Measurements from ENCODE around the gene NMRAL1.

DNA sequence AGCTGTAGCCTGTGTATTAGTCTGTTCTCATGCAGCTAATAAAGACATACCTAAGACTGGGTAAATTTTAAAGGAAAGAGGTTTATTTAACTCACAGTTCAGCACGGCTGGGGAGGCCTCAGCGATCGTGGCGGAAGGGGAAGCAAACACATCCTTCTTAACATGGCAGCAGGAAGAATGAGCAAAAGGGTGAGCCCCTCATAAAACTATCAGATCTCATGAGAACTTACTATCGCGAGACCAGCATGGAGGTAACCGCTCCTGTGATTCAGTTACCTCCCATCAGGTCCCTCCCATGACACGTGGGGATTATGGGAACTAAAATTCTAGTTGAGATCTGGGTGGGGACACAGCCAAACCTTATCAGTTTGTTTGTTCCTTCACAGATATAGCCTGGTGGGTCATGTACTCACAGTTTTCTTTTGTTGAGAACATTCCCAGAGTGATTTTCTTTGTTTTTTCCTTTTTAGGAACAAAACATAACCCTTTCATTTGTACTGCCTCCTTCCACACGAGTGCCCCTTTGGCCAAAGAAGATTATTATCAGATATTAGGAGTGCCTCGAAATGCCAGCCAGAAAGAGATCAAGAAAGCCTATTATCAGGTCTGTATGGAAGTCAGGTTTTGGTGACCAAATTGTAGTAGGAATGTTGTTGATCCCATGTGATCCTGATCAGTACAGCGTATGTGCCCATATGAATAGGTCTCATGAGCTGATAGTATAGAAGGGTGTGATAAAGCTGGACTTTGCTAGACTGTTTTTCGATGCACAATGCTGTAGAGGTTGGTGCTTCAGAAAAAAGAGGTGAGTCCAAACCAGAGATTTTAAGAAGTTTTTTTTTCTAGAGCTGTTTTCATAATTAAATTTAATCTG, 40.3 kb downstream of the NMRAL1 start:
- no peak for TF ChIP-seq ETV6 (conservative IDR thresholded peaks at IDR 0.05 in 1 of 2, IDR thresholded peaks at IDR 0.05 in 1 of 2; ENCODE audit: borderline replicate concordance in 1 of 2, low read depth in 1 of 2)
- TF ChIP-seq, protein P1, sequence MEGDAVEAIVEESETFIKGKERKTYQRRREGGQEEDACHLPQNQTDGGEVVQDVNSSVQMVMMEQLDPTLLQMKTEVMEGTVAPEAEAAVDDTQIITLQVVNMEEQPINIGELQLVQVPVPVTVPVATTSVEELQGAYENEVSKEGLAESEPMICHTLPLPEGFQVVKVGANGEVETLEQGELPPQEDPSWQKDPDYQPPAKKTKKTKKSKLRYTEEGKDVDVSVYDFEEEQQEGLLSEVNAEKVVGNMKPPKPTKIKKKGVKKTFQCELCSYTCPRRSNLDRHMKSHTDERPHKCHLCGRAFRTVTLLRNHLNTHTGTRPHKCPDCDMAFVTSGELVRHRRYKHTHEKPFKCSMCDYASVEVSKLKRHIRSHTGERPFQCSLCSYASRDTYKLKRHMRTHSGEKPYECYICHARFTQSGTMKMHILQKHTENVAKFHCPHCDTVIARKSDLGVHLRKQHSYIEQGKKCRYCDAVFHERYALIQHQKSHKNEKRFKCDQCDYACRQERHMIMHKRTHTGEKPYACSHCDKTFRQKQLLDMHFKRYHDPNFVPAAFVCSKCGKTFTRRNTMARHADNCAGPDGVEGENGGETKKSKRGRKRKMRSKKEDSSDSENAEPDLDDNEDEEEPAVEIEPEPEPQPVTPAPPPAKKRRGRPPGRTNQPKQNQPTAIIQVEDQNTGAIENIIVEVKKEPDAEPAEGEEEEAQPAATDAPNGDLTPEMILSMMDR (IDR thresholded peaks at IDR 0.05 in 2 of 3, conservative IDR thresholded peaks at IDR 0.05 in 1 of 3; ENCODE audit: control insufficient read depth in 2 of 3, extremely low read depth in 1 of 3, insufficient read depth in 1 of 3, low read depth in 3 of 3, low read length in 3 of 3): no peak
- no peak for TF ChIP-seq EZH2 (IDR thresholded peaks at IDR 0.05; ENCODE audit: borderline replicate concordance, control insufficient read depth, low read depth, low read length)
- TF ChIP-seq SPI1 (IDR thresholded peaks at IDR 0.05; ENCODE audit: borderline replicate concordance, insufficient read depth, low read depth, low read length): no peak
- TF ChIP-seq IKZF2 (IDR thresholded peaks at IDR 0.05): no peak
- TF ChIP-seq EGR1 (IDR thresholded peaks at IDR 0.05; ENCODE audit: borderline replicate concordance in 1 of 2, low read depth in 2 of 2, low read length in 2 of 2): no peak
- TF ChIP-seq, protein P2, sequence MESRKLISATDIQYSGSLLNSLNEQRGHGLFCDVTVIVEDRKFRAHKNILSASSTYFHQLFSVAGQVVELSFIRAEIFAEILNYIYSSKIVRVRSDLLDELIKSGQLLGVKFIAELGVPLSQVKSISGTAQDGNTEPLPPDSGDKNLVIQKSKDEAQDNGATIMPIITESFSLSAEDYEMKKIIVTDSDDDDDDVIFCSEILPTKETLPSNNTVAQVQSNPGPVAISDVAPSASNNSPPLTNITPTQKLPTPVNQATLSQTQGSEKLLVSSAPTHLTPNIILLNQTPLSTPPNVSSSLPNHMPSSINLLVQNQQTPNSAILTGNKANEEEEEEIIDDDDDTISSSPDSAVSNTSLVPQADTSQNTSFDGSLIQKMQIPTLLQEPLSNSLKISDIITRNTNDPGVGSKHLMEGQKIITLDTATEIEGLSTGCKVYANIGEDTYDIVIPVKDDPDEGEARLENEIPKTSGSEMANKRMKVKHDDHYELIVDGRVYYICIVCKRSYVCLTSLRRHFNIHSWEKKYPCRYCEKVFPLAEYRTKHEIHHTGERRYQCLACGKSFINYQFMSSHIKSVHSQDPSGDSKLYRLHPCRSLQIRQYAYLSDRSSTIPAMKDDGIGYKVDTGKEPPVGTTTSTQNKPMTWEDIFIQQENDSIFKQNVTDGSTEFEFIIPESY (IDR thresholded peaks at IDR 0.05): no peak
- TF ChIP-seq DPF2 (IDR thresholded peaks at IDR 0.05): no peak
- no peak for TF ChIP-seq FOS (IDR thresholded peaks at IDR 0.05; ENCODE audit: borderline replicate concordance, extremely low read depth, insufficient read length)

All from GM12878 (cell line).